ENCODE results near the gene PHF13.

PHF13 gene

GRCh38 chr1:6667139-6667538, 53.6 kb downstream of the PHF13 start:
- peak; percentile 42 for DNase-seq

- DNase-seq: peak; percentile 24
Observed at GRCh38 chr1:6668503-6668902, 55.0 kb downstream of the PHF13 start.

DNA sequence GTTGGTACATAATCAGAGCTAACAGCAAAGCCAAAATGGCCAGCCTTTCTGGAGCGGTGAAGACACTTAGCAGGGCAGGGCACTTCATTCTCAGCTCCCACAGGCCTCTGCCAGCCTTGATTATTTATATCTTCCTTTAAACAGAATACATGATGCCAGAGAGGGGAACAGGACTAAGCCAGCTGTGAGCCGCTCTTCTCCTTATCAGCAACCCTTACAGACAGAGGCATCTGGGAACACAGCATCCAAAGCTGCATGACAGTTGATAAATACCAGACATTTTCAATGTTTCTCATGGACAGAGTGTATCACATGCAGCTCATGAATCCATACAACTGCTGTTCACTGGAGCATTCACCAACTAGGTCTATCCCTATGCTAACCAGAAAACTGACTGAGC, 59.0 kb downstream of the PHF13 start:
- no peak for DNase-seq
